ENCODE data around the gene ARHGAP44. TPM values are rescaled to one million over a fixed set of nuclear protein-coding genes. Genes with fewer than 3 reads are reported as not detected.

The ARHGAP44 gene
- total and polyA plus RNA-seq, 2 of the 8 experiments (the other 6 are each of a cell fraction or from before 2014, with no cell fraction given) = 6.2 to 22.2 TPM

DNA sequence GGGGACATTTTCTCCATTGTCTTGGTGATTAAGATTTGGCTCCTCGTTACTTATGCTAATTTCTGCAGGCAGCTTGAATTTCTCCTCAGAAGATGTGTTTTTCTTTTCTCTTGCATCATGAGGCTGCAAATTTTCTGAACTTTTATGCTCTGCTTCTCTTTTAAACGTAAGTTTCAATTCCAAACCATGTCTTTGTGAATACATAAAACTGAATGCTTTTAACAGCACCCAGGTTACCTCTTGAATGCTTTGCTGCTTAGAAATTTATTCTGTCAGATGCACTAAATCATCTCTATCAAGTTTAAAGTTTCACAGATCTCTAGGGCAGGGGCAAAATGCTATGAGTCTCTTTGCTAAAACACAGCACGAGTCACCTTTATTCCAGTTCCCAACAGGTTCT, 19.4 kb downstream of the ARHGAP44 start:
- H2BK120ac ChIP-seq (replicated peaks; ENCODE audit: low read depth, low read length) = no peak overlapping the region
- H3K4me2 ChIP-seq (ENCODE audit: insufficient read depth in 1 of 2, low read depth in 2 of 2, low read length in 2 of 2) = no peak overlapping the region
- no peak overlapping the region for H2BK15ac ChIP-seq (ENCODE audit: low read length)
- FAIRE-seq (no peak), DNase-seq (ENCODE audit: low read depth in 1 of 2, low spot score in 2 of 2) (no peak)
- peaks cover 0 to 46% of the 10 kb centered on the region in 2 experiments; a peak in 2 of 4 replicates for H3K79me2 ChIP-seq (ENCODE audit: control insufficient read depth in 1 of 2, insufficient read depth in 2 of 2, low read length in 2 of 2)
- H3K23ac ChIP-seq (ENCODE audit: insufficient read length) = no peak overlapping the region
- no peak overlapping the region for H3K27ac ChIP-seq (ENCODE audit: low read depth, low read length)
- H3K4ac ChIP-seq (replicated peaks; ENCODE audit: insufficient read length, low read depth, low read length) = no peak overlapping the region
- no peaks in the 10 kb centered on the region for H3K23me2 ChIP-seq (ENCODE audit: low read depth, low read length)
- TF ChIP-seq EGR1 (IDR thresholded peaks at IDR 0.05; ENCODE audit: borderline replicate concordance, low read depth, low read length) = no peak
- no peak for TF ChIP-seq POLR2AphosphoS5 (IDR thresholded peaks at IDR 0.05; ENCODE audit: low read depth, low read length)
- no peak for TF ChIP-seq GTF2F1 (IDR thresholded peaks at IDR 0.05; ENCODE audit: borderline replicate concordance, low read depth, low read length)
- TF ChIP-seq CBX8 (IDR thresholded peaks at IDR 0.05; ENCODE audit: borderline replicate concordance, low read depth, low read length) = no peak
- TF ChIP-seq TAF7 (optimal IDR thresholded peaks at IDR 0.05; ENCODE audit: borderline replicate concordance, low read depth, low read length) = no peak
- no peak for TF ChIP-seq SP1 (IDR thresholded peaks at IDR 0.05; ENCODE audit: low read depth, low read length)
- no peak for TF ChIP-seq SRF (IDR thresholded peaks at IDR 0.05; ENCODE audit: low read depth, low read length)
- TF ChIP-seq SAP30 (IDR thresholded peaks at IDR 0.05; ENCODE audit: insufficient read depth, insufficient replicate concordance, low read length) = no peak
- TF ChIP-seq SIX5 (IDR thresholded peaks at IDR 0.05; ENCODE audit: low read depth, low read length) = no peak
- H2BK12ac ChIP-seq (ENCODE audit: low read depth, low read length) = no peak overlapping the region
- H3K14ac ChIP-seq (ENCODE audit: insufficient read length) = no peak overlapping the region
- 88% methylated on average over 3 of the region's 3 CpGs; no CpG with 5 or more reads in 1 of the 2 experiments for WGBS, 2 experiments (ENCODE audit: extremely low coverage in 1 of 2, insufficient coverage in 1 of 2, insufficient read length in 1 of 2, insufficient replicate concordance in 2 of 2, low coverage in 1 of 2, low lambda C conversion rate in 2 of 2, missing lambda C conversion rate in 1 of 2)
- ChIA-PET CTCF (ENCODE audit: partially characterized antibody) (no interaction called here), POLR2A (ENCODE audit: partially characterized antibody) (no interaction called here)
- H3K9ac ChIP-seq (replicated peaks in 1 of 4; ENCODE audit: extremely low read depth in 1 of 4, low read depth in 3 of 4, low read length in 3 of 4) = no peak overlapping the region
- H3K56ac ChIP-seq (replicated peaks; ENCODE audit: insufficient read length, low read depth, low read length) = no peak overlapping the region
- H3K4me3 ChIP-seq (ENCODE audit: extremely low read depth in 1 of 4, insufficient read depth in 2 of 4, low read depth in 3 of 4, low read length in 4 of 4) = no peak overlapping the region
- no peak overlapping the region for H4K8ac ChIP-seq (ENCODE audit: extremely low read depth, insufficient read depth, low read length)
- no peak overlapping the region for H2BK5ac ChIP-seq (ENCODE audit: low read depth, low read length)
- H4K91ac ChIP-seq (replicated peaks; ENCODE audit: insufficient read length, low read length) = no peak overlapping the region
- H4K5ac ChIP-seq (ENCODE audit: insufficient read length, low read depth, low read length) = no peak overlapping the region
- H2AK5ac ChIP-seq (ENCODE audit: low read depth, low read length) = no peak overlapping the region
- H3K18ac ChIP-seq (ENCODE audit: extremely low read depth, low read length) = no peak overlapping the region
- H3K36me3 ChIP-seq (ENCODE audit: control insufficient read depth in 2 of 4, insufficient read depth in 4 of 4, low read length in 3 of 4) = no peaks in the 10 kb centered on the region; a peak in 1 of 8 replicates
- H3K79me1 ChIP-seq (ENCODE audit: low read depth, low read length) = peaks cover 3% of the 10 kb centered on the region; the same call in 1 of the 2 replicates
- H2AFZ ChIP-seq (ENCODE audit: low read length) = no peak overlapping the region
- H4K20me1 ChIP-seq (replicated peaks in 1 of 2; ENCODE audit: control insufficient read depth in 1 of 2, insufficient read depth in 2 of 2, low read length in 2 of 2) = no peaks in the 10 kb centered on the region
- no peaks in the 10 kb centered on the region for H3K27me3 ChIP-seq (replicated peaks in 1 of 4; ENCODE audit: control insufficient read depth in 3 of 4, extremely low read depth in 1 of 4, insufficient read depth in 3 of 4, low read length in 3 of 4)
- H3K4me1 ChIP-seq (replicated peaks in 1 of 4; ENCODE audit: control insufficient read depth in 3 of 4, insufficient read depth in 4 of 4, low read length in 3 of 4) = no peaks in the 10 kb centered on the region
- no peak overlapping the region for H2BK20ac ChIP-seq (ENCODE audit: low read length)
- peaks cover 20 to 22% of the 10 kb centered on the region in 2 experiments for H3K9me3 ChIP-seq (ENCODE audit: insufficient read depth in 2 of 2, low read depth in 1 of 2, low read length in 1 of 2)

Measured in H1 (cell line).